ENCODE measurements around the gene CCDC188. TPM values are rescaled to one million over a fixed set of nuclear protein-coding genes. Genes with fewer than 3 reads are reported as not detected.

CCDC188 gene
- not detected in 2 replicates for total RNA-seq

DNA sequence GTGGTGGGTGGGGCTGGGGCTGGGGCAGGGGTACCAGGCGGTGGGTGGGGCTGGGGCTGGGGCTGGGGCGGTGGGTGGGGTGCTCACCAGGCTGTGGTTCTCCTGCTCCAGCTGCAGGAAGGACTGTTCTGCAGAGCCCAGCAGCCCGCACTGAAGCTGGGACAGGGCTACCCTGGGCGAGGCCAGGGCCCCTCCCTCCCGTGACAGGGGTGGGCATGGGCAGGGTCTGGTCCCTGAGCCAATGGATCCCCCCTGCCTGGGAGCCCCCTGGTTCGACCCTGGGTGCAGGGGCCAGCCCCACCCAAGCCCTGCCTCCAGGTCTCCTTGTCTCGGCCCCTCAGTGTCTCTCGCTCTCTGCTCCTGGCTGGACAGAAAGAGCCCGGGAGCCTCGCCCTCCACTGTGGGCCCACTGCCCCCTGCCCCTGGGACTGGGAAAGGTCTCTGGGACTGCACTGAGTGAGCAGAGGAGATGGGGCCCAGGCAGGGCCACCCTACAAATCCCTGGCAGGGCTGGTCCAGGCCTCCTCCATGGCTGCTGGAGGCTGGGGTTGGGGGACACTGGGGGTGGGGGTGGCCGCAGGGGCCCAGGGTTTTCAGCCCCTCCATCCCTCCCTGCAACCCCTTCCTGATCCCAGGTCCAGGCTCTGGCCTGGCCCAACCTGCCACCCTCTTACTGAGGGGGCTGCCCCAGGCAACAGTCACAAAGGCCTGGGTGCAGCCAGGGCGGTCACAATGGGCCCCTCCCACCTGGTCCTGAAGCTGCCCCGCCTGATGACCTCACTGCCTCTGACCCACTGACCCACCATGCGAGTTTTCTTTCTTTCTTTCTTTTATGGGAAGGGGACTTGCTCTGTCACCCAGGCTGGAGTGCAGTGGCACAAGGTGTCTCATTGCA is at the start of gene CCDC188:
TSS of gene CCDC188 (minus strand) at position 675 of the 895 bp plus-strand sequence. CDS start at position 606, 69 bp downstream.

DNA sequence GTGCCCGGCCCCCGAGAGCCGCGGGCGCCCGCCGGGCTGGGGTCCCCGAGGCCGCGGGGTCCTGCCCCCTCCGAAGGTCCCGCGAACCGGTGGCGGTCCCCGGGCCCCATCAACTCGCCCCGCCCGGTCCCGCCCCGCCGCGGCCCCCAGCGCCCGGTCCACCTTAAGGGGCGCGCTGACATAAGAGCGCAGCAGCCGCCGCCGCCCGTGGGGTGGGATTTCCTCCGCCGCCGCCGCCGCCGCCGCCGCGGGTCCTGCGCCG is 19.3 kb downstream of the CCDC188 start, which contains the start of gene ZDHHC8:
TSS of gene ZDHHC8 (plus strand) at position 208 of the 262 bp plus-strand sequence. CDS start 144 bp downstream, outside the sequence.

DNA sequence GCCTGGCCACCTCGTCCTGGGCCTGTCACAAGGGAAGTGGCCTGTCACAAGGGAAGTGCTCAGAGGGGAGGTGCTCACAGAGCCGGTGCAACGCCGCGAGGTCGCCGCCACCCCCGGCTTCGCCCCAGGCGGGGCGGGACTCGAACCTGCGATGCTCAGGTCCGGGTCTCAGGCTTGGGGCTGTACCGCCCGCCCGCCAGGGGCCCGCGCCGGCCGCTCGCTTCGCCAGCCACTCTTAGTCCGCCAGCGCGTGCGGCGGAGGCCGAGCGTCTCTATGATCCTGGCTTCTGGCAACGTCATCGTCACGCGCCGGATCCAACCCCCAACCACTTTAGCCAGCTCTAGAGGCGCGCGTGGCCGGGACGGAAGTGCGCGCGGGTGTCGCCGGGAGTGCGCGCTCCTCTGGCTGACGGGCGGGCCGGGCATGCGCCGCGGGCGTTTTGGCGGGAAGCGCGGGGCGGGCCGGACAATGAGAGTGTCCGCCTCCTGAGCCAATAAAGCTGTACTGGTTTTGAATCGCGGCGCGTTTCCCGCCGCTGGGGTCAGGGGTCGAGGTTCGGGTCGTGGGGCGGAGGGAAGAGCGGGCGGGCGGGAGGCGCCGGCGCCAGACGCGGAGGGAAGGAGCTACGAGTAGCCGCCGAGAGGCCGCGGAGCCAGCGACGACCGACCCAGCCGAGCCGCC is 33.8 kb downstream of the CCDC188 start, which contains the start of gene TRMT2A:
TSS of gene TRMT2A (minus strand) at position 276 of the 682 bp plus-strand sequence. CDS start 320 bp downstream, outside the sequence.

DNA sequence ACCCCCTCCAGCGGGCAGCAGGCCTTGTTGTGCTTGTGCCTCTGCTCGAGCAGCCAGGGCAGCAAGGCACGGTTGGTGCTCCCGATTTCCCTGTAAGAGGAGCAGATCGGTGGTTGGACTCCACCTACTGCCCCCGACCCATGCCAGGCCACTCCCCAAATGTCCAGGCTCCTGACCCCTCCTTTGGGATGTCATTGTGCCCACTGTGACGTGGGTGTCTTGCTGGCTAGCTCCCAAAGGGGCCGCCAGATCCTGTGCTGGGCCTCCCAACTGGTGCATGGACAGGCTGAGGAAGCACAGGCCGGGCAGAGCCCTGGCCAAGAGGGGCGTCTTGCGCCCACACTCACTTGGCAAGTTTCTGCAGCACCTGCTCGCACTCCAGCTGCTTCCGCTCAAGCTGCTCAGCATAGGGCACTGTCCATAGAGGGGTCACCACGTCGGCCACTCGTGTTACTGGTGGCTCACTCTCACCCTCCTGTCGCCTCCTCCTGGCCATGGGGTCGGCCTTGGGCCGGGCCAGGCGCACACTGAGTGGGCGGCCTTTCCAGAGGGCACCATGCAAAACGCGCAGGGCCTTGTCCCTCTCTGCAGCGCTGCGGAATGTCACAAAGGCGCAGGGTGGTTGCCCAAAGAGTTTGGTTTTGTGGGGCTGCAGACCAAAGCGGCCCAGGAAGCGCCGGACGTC is 35.0 kb downstream of the CCDC188 start, which contains the start of gene RANBP1:
TSS of gene RANBP1 (plus strand) at position 414 of the 685 bp plus-strand sequence. CDS start at position 495, 81 bp downstream.

Other genes starting within 250 kb of the CCDC188 start
- 266 and 283 TPM in 2 replicates for gene COMT, start 209.3 kb downstream of the CCDC188 start, total RNA-seq
- gene TXNRD2, start 209.2 kb downstream of the CCDC188 start, total RNA-seq = 9.0 and 10.6 TPM in 2 replicates
- 7.9 and 27.5 TPM in 2 replicates for gene ARVCF, start 134.2 kb downstream of the CCDC188 start, total RNA-seq
- 23.2 and 36.9 TPM in 2 replicates for gene TANGO2, start 129.9 kb downstream of the CCDC188 start, total RNA-seq
- 18.5 and 21.0 TPM in 2 replicates for gene DGCR8, start 70.8 kb downstream of the CCDC188 start, total RNA-seq
- 256 and 319 TPM in 2 replicates for gene RANBP1, start 35.0 kb downstream of the CCDC188 start, total RNA-seq
- 32.4 and 37.6 TPM in 2 replicates for gene TRMT2A, start 33.8 kb downstream of the CCDC188 start, total RNA-seq
- 4.3 and 5.5 TPM in 2 replicates for gene ZDHHC8, start 19.3 kb downstream of the CCDC188 start, total RNA-seq
- gene RTN4R, start 117.3 kb upstream of the CCDC188 start, total RNA-seq = 4.9 and 6.5 TPM in 2 replicates
- gene DGCR6L, start 169.0 kb upstream of the CCDC188 start, total RNA-seq = 45.4 and 46.0 TPM in 2 replicates
- gene ZNF74, start 243.1 kb upstream of the CCDC188 start, total RNA-seq = 19.6 and 20.5 TPM in 2 replicates

All from tracheal epithelial cell (primary cell).